GM19468 (cell line): Measurements from ENCODE around the gene SLCO1A2.

ENCODE experiments used
- ATAC-seq: cut with Tn5 transposase; IDR thresholded peaks from one replicate; pipeline ENCODE4 v1.9.1; 2021; ENCODE audit warnings: mild to moderate bottlenecking, moderate library complexity, moderate number of reproducible peaks; ENCODE audit not compliant: unreplicated experiment; ENCODE audit errors: extremely low read depth

SLCO1A2 gene

GRCh38 chr12:21330682-21331253, 3.9 kb downstream of the SLCO1A2 start:
- no peak for ATAC-seq

GRCh38 chr12:21328578-21328977, 6.1 kb downstream of the SLCO1A2 start:
- no peak for ATAC-seq

- no peak for ATAC-seq
Measured at GRCh38 chr12:21324551-21324950, 10.2 kb downstream of the SLCO1A2 start.

GRCh38 chr12:21323736-21324135, 11.0 kb downstream of the SLCO1A2 start:
- no peak for ATAC-seq

GRCh38 chr12:21308785-21309184, 25.9 kb downstream of the SLCO1A2 start:
- no peak for ATAC-seq

GRCh38 chr12:21305661-21306060, 29.1 kb downstream of the SLCO1A2 start:
- no peak for ATAC-seq

- no peak for ATAC-seq
Measured at GRCh38 chr12:21300632-21301031, 34.1 kb downstream of the SLCO1A2 start.

GRCh38 chr12:21296751-21297406, 37.8 kb downstream of the SLCO1A2 start:
- ATAC-seq, result no peak

GRCh38 chr12:21296348-21296747, 38.4 kb downstream of the SLCO1A2 start:
- ATAC-seq, result no peak

GRCh38 chr12:21294176-21294575, 40.5 kb downstream of the SLCO1A2 start:
- ATAC-seq, result no peak

GRCh38 chr12:21292111-21292510, 42.6 kb downstream of the SLCO1A2 start:
- ATAC-seq, result no peak

GRCh38 chr12:21289698-21290097, 45.0 kb downstream of the SLCO1A2 start:
- no peak for ATAC-seq

- no peak for ATAC-seq
Measured at GRCh38 chr12:21276826-21277225, 57.9 kb downstream of the SLCO1A2 start.

GRCh38 chr12:21265932-21266331, 68.8 kb downstream of the SLCO1A2 start:
- no peak for ATAC-seq

GRCh38 chr12:21264232-21264631, 70.5 kb downstream of the SLCO1A2 start:
- no peak for ATAC-seq

GRCh38 chr12:21257172-21257571, 77.5 kb downstream of the SLCO1A2 start:
- ATAC-seq, result no peak

- ATAC-seq, result no peak
Measured at GRCh38 chr12:21252070-21252469, 82.6 kb downstream of the SLCO1A2 start.

- ATAC-seq, result no peak
Measured at GRCh38 chr12:21248679-21249078, 86.0 kb downstream of the SLCO1A2 start.

GRCh38 chr12:21239866-21240265, 94.9 kb downstream of the SLCO1A2 start:
- no peak for ATAC-seq

GRCh38 chr12:21234395-21234794, 100.3 kb downstream of the SLCO1A2 start:
- no peak for ATAC-seq

GRCh38 chr12:21223930-21224329, 110.8 kb downstream of the SLCO1A2 start:
- no peak for ATAC-seq

- no peak for ATAC-seq
Measured at GRCh38 chr12:21221778-21222177, 112.9 kb downstream of the SLCO1A2 start.
